ENCODE data around the gene UBE3A.
"Not testable (repeated sequence)": the region's sequence is repeated elsewhere in the genome, so short reads cannot be mapped to it uniquely, and the experiment has no call there.

Gene UBE3A

DNA sequence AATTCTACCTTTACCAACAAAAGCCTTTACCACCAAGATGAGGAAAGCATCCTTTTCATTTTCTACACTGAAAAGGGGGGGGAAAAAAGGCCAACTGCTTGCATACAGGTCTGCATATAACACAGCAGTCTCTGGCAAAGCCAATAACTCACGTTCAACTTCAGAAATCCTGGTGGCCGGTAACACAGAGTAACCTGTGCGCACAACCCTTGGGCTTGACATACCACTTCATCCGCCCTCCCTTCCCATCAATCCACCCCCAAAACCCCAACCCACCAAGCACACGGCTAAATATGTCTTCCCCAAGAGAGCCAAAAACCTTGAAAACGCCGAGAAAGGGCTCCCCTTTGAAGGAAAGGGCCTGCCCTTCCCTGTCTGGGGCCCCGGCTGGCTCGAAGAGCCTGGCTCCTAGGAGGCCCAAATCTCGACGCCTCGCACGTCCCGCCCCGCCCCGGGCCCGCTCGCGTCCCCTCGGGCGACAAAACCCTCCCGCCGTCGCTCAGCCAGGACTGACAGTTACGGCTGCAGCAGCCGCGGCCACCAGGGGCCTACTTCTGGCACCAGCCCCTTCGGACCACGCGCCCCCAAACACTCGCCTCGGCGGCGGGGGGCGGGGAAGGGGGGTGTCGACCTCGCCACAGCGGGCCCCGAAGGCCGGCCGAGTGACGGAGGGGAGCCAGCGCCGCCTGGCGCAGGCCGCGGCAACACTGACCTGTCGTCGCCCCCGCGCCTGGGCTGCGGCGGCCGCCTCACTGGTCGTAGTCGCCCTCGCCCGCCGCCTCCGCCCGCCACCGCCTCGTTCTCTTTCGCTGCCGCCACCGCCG is 835 bp downstream of the UBE3A start:
- DNase-seq (ENCODE audit: low spot score), result peak; percentile 49

DNA sequence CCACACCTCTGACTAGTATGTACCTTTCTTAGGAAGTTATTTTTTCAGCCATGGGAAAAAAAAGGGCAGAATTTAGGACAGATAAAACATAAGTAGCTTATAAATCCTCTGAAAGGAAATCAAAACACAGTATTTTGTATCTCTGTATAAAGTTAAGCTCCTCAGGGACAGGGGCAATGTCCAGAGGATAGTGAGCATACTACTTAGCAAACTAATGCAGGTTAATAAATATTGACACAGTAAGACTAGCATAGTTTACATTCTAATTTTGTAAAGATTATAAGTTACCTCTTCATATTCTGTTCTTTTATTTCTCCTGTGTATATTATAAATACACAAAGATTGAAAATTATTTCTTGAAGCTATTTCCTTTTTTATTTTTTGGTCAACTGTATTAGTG is 2.1 kb downstream of the UBE3A start:
- DNase-seq (ENCODE audit: low spot score), result no peak

DNA sequence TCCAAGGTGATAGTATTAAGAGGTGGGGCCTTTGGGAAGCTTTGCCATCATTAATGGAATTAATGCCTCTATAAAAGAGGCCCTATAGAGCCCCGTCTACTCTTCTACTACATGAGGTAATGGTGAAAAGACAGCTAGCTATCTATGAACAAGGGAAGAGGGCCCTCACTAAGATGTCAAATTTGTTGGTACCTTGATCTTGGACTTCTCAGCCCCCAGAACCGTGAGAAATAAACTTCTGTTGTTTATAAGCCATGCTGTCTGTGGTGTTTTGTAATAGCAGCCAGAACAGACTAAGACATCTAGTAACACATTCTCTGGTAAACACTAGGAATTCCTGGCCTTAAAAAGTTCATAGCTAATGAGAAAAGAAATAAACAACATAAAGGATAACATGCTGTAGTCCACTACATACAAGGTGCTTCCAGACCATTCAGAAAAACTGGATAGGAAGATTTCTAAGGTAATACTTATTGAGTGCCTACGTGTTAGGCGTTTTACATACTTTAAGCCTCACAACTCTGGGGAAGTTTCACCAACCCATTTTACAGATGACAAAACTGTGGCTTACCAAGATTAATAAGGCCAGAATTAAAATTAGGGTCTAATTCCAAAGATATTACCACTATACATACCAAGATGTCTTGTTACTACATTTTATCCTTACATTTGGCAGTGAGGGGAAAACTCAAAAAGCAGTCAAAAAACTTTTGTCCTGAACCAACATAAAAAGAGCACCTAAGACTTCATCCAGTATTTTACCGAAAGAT is 3.2 kb downstream of the UBE3A start:
- no peak for DNase-seq (ENCODE audit: low spot score)

DNA sequence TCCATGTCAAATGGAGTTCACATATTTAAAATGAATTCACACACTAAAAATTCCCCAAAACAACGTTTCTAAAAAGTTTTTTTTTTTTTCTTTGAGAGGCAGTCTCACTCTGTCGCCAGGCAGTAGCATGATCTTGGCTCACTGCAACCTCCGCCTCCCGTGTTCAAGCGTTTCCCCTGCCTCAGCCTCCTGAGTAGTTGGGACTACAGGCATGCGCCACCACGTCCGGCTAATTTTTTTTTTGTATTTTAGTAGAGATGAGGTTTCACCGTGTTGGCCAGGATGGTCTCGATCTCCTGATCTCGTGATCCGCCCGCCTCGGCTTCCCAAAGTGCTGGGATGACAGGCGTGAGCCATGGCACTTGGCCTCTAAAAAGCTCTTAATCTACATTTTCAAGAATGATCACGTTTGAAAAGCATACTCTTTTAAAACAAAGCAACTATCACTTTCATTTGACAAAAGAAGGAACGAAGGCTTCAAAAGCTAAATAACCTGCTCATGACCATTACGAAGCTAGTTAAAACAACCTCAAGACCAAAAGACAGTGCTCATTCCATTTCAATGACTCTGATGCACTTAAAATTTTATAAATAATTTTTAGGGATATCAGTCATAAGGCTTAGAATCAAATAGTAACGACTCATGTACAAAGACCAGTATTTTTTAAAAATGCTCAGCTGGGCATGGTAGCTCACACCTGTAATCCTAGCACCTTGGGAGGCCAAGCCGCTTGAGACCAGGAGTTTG is 5.5 kb downstream of the UBE3A start:
- DNase-seq (ENCODE audit: low spot score), result no peak

DNA sequence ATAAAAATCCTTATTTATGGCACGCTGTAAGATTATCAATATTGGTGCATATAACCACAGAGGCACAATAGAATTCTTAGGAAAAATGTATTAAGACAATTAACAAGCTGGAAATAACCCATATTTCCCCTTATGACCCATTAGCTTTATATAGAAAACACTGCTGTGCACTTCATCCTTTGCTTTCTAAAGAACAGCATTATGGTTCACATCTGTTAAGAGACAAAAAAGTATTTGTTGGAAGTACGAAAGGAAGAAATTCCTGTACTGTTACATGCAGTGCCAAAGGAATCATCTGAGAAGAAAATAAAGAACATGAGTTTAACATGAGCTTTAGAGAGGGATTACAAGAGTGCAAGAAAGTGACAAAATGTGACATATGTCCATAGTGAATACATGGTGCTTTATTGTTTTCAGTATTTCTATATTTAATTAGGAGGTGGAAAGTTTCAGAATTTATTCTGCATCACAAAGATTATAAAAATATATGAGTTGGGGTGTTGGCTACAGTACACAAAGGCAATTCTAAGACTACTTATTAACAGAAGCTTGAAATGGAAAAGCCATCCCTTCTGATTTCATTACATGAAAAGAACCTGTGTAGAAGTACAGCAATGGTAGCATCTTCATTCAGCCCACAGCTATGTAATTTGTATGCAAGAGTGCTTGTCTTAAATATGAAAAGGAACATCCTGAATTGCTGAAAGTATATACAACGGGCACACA is 6.8 kb downstream of the UBE3A start:
- DNase-seq (ENCODE audit: low spot score), result no peak

DNA sequence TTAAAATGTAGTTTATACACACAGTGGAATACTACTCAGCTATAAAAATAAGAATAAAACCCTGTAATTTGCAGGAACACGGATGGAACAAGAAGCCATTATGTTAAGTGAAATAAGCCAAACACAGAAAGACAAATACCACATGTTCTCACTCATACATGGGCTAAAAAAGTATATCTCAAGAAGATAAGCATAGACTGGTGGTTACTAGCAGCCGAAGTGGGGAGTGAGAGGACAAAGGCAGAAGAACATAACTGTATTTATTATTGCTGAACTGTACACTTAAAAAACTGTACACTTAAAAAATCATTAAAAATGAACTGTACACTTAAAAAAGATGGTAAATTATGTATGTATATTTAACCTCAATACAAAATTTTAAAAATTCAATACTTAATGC is 11.0 kb downstream of the UBE3A start:
- no peak for DNase-seq (ENCODE audit: low spot score)

DNA sequence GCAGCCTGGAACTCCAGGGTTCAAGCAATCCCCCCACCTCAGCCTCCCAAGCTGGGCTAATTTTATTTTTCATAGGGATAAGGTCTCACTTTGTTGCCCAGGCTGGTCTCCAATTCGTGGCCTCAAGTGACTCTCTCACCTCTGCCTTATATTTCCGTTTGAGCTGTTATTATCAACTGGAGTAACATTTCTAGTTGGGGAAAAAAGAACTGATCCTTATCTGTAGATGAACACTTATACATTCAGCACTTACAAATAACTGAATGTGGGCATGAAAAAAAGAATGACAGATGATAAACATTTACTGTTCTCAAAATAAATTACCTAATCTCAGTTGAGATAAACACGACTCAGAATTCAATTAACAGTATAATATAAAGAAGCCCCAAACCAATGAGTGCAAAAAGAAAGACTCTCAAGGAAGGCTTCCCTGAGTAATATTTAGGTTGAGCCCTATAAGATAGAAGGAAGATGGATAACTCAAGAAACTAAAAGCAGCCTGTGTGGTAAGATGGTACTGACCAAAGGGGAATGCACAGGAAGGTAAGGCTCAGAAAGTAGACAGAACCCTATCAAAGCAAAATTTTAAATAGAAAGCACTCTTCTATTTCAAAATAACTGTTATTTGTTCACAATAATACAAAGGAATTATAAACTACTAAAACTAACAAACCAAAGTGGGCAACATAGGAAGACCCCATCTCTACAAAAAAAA is 11.8 kb downstream of the UBE3A start:
- DNase-seq (ENCODE audit: low spot score), result no peak

DNA sequence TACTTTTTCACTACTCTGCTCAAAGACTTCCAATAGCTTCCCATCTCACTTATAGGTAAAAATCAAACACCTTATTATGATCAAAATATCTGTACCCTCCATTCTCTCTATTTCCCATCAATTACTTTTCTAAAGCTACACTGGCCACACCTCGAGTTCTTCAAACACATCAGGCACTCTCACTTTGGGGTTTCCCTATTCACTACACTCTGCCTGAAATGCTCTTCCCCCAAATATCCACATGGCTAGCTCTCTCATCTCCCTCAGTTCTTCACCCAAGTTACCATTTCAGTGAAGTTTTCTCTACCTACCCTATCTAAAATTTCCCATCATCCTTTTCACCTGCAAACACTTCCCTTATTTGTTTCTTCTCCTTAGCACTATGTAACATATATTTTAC is 14.8 kb downstream of the UBE3A start:
- DNase-seq (ENCODE audit: low spot score), result no peak

DNA sequence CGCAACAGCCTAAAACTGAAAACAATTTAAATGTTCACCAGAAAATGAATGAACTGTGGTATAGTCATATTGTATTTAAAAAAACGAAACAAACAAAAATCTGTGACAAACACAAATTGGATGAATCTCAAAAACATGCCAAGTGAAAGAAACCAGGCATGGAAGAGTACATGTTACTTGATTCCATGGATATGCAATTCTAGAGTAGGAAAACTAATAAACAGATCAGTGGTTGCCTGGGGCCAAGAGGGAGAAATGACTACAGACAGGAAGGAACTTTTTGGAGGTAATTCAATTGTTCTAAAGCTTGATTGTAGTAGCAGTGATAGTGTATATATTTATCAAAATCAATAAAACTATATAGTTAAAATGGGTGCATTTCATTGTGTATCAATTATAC is 16.8 kb downstream of the UBE3A start:
- DNase-seq (ENCODE audit: low spot score), result no peak

DNA sequence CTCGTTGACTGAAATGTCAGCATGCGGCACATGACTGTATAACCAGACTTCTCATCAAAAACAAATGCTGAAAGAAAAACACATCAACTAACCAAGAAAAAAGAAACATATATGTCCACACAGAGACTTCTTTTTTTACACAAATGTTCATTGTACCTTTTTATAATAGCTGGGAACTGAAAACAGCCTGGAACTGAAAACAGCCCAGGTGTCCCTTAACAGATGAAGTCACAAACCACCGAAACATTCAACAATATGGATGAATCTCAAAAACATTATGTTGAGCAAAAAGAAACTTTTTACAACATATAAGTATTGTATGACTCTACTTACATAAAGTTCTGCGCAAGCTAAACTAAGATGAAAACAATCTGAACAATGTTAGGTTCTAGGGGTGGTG is 20.6 kb downstream of the UBE3A start:
- DNase-seq (ENCODE audit: low spot score), result no peak

DNA sequence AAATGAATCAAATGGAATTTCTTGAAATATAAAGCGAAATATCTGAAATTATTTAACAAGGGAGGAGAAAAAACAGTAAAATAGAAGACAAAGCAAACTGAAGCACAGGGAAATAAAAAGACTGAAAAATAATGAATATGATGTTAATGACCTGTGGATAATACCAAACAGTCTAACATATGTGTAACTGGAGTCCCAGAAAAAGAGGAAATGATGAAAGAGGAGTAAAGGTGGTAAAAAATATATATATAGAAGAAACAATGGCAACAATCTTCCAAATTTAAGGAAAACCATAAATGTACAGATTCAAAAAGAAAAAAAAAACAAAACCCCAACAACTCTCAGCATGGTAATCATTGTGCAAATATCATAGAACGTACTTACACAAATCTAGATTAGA is 21.2 kb downstream of the UBE3A start:
- no peak for DNase-seq (ENCODE audit: low spot score)

DNA sequence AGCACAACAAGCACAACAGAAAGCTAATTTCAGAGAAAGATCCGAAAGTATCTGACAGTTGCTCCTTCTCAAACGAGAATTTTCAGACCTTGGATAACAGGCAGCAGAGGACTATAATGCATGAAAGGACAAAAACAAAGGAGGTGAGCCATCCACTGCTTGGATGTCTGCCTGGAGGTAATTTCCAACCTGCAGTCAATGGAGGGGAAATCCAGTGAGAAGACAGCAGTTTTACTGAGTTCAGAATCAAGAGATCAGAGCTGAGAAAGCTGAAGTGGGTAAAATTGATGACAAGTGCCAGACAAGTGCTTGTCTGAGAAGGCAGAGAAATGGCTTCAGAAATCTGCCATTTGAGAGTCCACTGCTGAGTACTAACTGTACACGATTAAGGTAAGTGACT is 22.1 kb downstream of the UBE3A start:
- no peak for DNase-seq (ENCODE audit: low spot score)

DNA sequence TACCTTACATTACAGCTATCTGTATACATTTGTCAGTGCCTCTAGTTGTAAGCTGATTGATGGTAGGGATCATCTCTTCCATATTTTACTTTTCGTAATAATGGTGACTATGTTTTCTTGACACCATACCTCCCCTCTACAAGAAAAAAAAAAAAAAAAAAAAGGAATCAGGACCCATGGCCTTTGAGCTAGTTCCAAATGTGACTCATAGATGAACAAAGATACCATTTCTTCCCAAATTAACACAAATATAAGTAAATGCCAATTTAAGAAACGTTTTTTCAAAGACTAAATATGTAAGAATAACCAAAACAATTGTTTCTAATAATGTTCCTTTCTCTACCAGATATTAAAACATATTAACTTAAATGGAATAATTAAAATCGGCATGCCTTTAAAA is 23.1 kb downstream of the UBE3A start:
- no peak for DNase-seq (ENCODE audit: low spot score)

DNA sequence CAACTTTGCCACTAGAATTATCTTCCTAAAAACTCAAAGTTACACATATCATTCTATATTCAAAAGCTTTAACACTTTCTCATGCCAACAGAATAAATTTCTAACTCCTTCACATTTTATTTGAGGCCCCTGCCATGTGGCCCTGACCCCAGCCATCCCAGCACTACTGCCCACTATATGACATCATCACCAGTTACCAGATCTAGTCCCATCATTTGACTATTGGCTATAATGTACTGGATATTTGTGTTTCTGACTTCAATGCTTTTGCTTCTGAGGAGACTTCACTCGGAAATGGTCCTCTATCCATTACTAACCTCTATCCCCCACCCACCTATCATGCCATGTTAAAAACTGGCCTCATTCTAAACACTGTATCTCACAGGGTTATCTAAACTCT is 23.6 kb downstream of the UBE3A start:
- no peak for DNase-seq (ENCODE audit: low spot score)

DNA sequence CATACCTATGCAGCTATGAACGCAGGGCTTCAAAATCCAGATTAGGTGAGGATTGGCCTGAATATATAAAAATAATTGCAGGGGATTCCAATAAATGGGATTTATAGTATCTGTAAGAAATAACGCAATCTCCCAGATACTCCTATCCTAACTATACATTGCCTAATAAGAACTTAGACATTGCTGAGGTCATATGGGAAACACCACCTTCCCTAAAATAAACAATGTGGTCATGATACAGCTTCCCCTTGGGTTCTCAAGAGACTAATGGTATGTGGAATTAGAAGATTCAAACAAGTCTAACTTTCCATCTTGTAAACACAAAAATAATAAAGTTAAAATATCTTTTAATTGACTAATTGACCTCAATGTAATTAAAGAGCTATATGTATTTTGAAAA is 28.2 kb downstream of the UBE3A start:
- DNase-seq (ENCODE audit: low spot score), result no peak

DNA sequence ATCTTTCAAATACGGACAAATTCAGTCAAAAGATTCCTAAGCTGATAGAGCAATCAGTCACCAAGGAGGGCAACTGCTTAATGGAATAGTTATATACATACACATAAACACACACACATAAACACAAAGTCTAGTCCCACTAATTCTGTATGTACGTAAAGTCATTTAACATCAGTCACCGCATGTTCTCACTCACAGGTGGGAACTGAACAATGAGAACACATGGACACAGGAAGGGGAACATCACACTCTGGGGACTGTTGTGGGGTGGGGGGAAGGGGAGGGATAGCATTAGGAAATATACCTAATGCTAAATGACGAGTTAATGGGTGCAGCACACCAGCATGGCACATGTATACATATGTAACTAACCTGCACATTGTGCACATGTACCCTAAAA is 29.1 kb downstream of the UBE3A start:
- not testable (repeated sequence) for DNase-seq (ENCODE audit: low spot score)

DNA sequence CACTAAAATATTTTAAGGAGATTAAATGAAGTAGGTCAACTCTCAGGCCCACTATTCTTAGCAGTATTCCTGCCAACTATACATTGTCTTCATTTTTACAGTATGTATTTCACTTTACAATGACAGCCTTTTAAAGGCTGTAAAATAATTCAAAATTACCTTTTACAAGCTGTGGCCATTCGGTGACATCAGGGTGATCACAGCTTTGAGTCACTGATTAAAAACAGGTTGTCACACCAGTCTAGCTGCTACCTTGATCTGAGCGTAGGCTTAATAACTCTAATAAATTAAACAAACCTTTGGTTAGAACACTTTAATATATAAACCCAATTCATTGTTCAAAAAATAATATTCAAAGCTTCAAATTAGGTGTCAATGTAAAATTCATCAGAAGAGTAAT is 29.9 kb downstream of the UBE3A start:
- no peak for DNase-seq (ENCODE audit: low spot score)

DNA sequence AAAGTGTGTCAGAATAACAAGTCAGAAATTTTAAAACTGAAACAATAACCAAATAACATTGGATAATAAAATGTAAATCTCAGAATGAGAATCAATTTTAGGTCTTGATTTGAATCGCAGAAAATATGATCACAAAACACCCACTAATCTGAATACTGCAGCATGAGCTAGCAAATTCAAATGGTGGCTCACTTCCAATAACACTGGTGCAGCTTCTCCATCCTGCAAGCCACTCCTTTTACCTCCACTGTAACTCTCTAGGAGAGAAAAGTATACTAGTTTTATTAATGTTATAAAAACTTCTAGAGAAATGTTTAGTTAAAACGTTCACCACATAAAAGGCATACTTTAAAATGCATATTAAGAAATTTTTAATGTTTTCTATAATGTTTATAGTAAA is 30.4 kb downstream of the UBE3A start:
- no peak for DNase-seq (ENCODE audit: low spot score)

DNA sequence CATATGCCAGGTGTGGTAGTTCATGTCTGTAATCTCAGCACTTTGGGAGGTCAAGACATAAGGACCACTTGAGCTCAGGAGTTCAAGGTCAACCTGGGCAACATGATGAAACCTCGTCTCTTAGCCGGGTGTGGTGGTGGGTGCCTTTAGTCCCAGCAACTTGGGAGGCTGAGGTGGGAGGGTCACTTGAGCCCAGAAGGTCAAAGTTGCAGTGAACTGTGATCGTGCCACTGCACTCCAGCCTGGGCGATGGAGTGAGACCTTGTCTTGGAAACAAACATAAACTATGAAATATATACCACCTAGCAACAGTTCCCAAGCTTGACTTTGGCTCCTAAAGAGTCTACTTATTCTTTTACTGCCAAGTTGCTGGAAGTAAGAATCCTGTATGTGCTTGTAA is 30.9 kb downstream of the UBE3A start:
- no peak for DNase-seq (ENCODE audit: low spot score)

DNA sequence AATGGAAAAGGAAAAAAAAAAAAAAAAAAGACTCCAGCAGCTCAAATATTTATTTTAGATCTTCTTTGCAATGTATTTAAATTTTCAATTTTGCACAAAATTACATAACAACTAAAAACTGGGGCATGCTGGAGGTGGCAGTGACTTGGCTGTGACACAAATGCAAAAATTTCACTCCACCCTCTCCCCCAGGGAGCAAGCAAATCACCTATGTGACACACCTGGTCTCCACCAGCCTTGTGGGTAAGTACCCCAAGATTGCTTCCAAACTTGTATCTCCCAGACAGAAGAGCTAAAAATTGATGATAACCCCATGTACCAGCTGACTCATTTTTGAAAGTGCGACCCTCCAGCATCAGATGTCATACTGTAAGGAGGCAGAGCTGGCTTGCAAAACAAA is 32.0 kb downstream of the UBE3A start:
- peak; percentile 25 for DNase-seq (ENCODE audit: low spot score)

DNA sequence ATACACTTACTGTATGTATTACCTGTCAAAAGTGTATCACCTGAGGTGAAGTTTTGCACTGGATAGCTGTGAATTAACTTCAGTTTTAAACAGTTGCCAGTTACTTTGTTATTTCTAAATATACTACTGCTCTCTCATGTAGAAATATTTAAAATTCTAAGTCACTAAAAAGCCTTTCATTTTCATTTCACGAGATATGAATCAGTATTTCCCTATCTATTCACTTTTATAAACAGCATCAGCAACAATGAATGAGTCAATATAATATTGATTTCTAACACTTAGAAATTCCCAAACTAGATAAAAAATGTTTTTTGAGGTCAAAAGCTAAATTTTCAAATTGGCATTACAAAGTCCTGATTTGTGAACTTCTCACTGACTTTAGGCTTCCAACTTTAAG is 32.6 kb downstream of the UBE3A start:
- DNase-seq (ENCODE audit: low spot score), result no peak

DNA sequence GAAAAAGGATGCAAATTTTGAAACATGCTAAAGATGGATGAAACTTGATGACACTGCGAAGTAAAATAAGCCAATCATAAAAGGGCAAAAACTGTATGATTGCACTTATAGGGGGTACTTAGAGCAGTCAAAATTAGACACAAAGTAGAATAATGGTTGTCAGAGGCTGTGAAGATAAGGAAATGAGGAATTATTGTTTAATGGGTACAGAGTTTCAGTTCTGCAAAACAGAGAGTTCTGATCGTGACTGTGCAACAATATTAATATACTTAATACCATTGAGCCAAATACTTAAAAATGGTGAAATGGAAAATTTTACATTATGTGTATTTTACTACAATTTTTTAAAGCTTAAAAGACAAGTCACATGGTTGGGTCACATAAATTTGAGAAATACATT is 35.1 kb downstream of the UBE3A start:
- peak; percentile 8 for DNase-seq (ENCODE audit: low spot score)
